PC-3 (cell line): ENCODE measurements around the gene SLC6A3.

Source experiments
- CTCF ChIP-seq: fragments of 300-600 bp; sonication (generic); conservative IDR thresholded peaks from 2 replicates; pipeline ENCODE4 v1.5.1; 2017; ENCODE audit warnings: antibody characterized with exemption, low read depth, mild to moderate bottlenecking, low read length
- EZH2 ChIP-seq: fragments of 300-600 bp; sonication (generic); IDR thresholded peaks from one replicate; pipeline ENCODE4 v1.6.1; 2017; ENCODE audit warnings: antibody characterized with exemption, mild to moderate bottlenecking, low read length; ENCODE audit not compliant: unreplicated experiment

GRCh38 chr5:1441166-1441865 lies 3.9 kb downstream of the SLC6A3 start:
- TF ChIP-seq CTCF = no peak
- no peak for TF ChIP-seq EZH2
